Globus pallidus (tissue), 1 donor: Measurements from ENCODE around the gene MFRP.

Experiments used
- DNase-seq: peaks from one replicate; pipeline ENCODE4 v3.0.0-alpha.2; 2015; ENCODE audit warnings: low spot score

The MFRP gene

GRCh38 chr11:119295178-119295577 lies 51.3 kb downstream of the MFRP start:
- no peak for DNase-seq

- DNase-seq: no peak
Measured at GRCh38 chr11:119293461-119293860, 53.0 kb downstream of the MFRP start.

GRCh38 chr11:119290894-119291497 lies 55.5 kb downstream of the MFRP start:
- DNase-seq: no peak
